GM18507 (cell line): ENCODE measurements around the gene HIGD1A.

ENCODE experiments used
- DNase-seq: peaks from one replicate; pipeline ENCODE4 v3.0.0; 2011; ENCODE audit warnings: low read depth; ENCODE audit not compliant: insufficient read length; ENCODE audit errors: extremely low spot score
- FAIRE-seq: peaks from 2 replicates; lab custom pipeline; 2011; peaks lifted over from hg19 to GRCh38; lab: Jason Lieb, UNC

The HIGD1A gene

GRCh38 chr3:42743204-42743995 lies 60.9 kb downstream of the HIGD1A start:
- no peak for FAIRE-seq
- no peak for DNase-seq

GRCh38 chr3:42742688-42743087 lies 61.6 kb downstream of the HIGD1A start:
- FAIRE-seq = no peak
- DNase-seq = no peak

- FAIRE-seq = no peak
These were observed 62.0 kb downstream of the HIGD1A start for GRCh38 chr3:42742259-42742658.

GRCh38 chr3:42741796-42742195 lies 62.5 kb downstream of the HIGD1A start:
- no peak for FAIRE-seq
- DNase-seq = no peak

More at GRCh38 chr3:42742259-42742658, 62.0 kb downstream of the HIGD1A start:
- DNase-seq = no peak

GRCh38 chr3:42739401-42740158 lies 64.7 kb downstream of the HIGD1A start:
- DNase-seq (no peak), FAIRE-seq (no peak)

- DNase-seq (no peak), FAIRE-seq (no peak)
These were observed 67.8 kb downstream of the HIGD1A start for GRCh38 chr3:42736531-42736930.

GRCh38 chr3:42736081-42736480 lies 68.2 kb downstream of the HIGD1A start:
- DNase-seq (no peak), FAIRE-seq (no peak)

GRCh38 chr3:42735615-42736014 lies 68.7 kb downstream of the HIGD1A start:
- FAIRE-seq (no peak), DNase-seq (no peak)

GRCh38 chr3:42735019-42735418 lies 69.3 kb downstream of the HIGD1A start:
- DNase-seq (no peak), FAIRE-seq (no peak)

GRCh38 chr3:42734263-42734860 lies 69.9 kb downstream of the HIGD1A start:
- FAIRE-seq = no peak
- DNase-seq = no peak

- no peak for FAIRE-seq
- DNase-seq = no peak
These were observed 70.6 kb downstream of the HIGD1A start for GRCh38 chr3:42733501-42734262.
